ENCODE measurements around the gene LPCAT2.

Gene LPCAT2

GRCh38 chr16:55559233-55559632 lies 50.4 kb downstream of the LPCAT2 start:
- DNase-seq: peak in 1 of 2 donors; percentile 1

- peak in 1 of 2 donors; percentile 1 for DNase-seq
Observed at GRCh38 chr16:55559933-55560516, 51.2 kb downstream of the LPCAT2 start.

GRCh38 chr16:55561319-55561848 lies 52.5 kb downstream of the LPCAT2 start:
- no peak for DNase-seq

- no peak for DNase-seq
Observed at GRCh38 chr16:55562936-55563335, 54.1 kb downstream of the LPCAT2 start.

GRCh38 chr16:55563797-55564196 lies 54.9 kb downstream of the LPCAT2 start:
- no peak for DNase-seq

- peak in 1 of 2 donors; percentile 52 for DNase-seq
Observed at GRCh38 chr16:55565086-55565485, 56.2 kb downstream of the LPCAT2 start.

GRCh38 chr16:55566432-55567175 lies 57.7 kb downstream of the LPCAT2 start, which contains the start of gene CAPNS2:
CAPNS2 (plus strand) TSS chr16:55566684; CDS start chr16:55566757, 73 bp downstream.
- DNase-seq: peak; percentile 67 to 83

- DNase-seq: peak; percentile 69 to 72
Observed at GRCh38 chr16:55567382-55567781, 58.5 kb downstream of the LPCAT2 start.

GRCh38 chr16:55568207-55568606 lies 59.3 kb downstream of the LPCAT2 start:
- DNase-seq: no peak

- DNase-seq: peak; percentile 75 to 81
Observed at GRCh38 chr16:55569025-55569424, 60.2 kb downstream of the LPCAT2 start.

GRCh38 chr16:55570159-55570558 lies 61.3 kb downstream of the LPCAT2 start:
- DNase-seq: no peak

GRCh38 chr16:55571191-55571897 lies 62.5 kb downstream of the LPCAT2 start:
- no peak for DNase-seq

- no peak for DNase-seq
Observed at GRCh38 chr16:55572439-55572838, 63.6 kb downstream of the LPCAT2 start.

GRCh38 chr16:55574811-55575210 lies 65.9 kb downstream of the LPCAT2 start:
- peak in 1 of 2 donors; percentile 55 for DNase-seq

GRCh38 chr16:55575496-55575895 lies 66.6 kb downstream of the LPCAT2 start:
- DNase-seq: no peak

GRCh38 chr16:55576384-55576783 lies 67.5 kb downstream of the LPCAT2 start:
- no peak for DNase-seq

GRCh38 chr16:55577887-55578286 lies 69.0 kb downstream of the LPCAT2 start:
- DNase-seq: peak; percentile 64 to 70

GRCh38 chr16:55585631-55586030 lies 76.8 kb downstream of the LPCAT2 start:
- DNase-seq: no peak

- no peak for DNase-seq
Observed at GRCh38 chr16:55588799-55589198, 79.9 kb downstream of the LPCAT2 start.

GRCh38 chr16:55592306-55592705 lies 83.4 kb downstream of the LPCAT2 start:
- DNase-seq: no peak

- no peak for DNase-seq
Observed at GRCh38 chr16:55597928-55598327, 89.1 kb downstream of the LPCAT2 start.

GRCh38 chr16:55605754-55606336 lies 97.0 kb downstream of the LPCAT2 start:
- DNase-seq: no peak
